PFSK-1 (cell line): ENCODE data around the gene PADI1.

Source experiments
- FOXP2 ChIP-seq: optimal IDR thresholded peaks from 2 replicates; pipeline ENCODE3; 2011; ENCODE audit warnings: borderline replicate concordance, control low read depth, inconsistent platforms; ENCODE audit not compliant: insufficient read depth; ENCODE audit errors: extremely low read length, extremely low read depth
- POLR2AphosphoS5 ChIP-seq: IDR thresholded peaks from 2 replicates; pipeline ENCODE4 v1.6.1; 2012; ENCODE audit warnings: low read depth, mild to moderate bottlenecking, control low read depth, low read length, moderate library complexity
- REST ChIP-seq, 2 experiments: IDR thresholded peaks; 2 replicates each; pipeline versions ENCODE4 v1.6.1 to v1.8.0; 2011 to 2012; ENCODE audit warnings: low read depth in 2 of 2, low read length in 2 of 2, control low read depth in 1 of 2, inconsistent platforms in 1 of 2, mild to moderate bottlenecking in 1 of 2, moderate library complexity in 1 of 2; ENCODE audit not compliant: insufficient read depth in 1 of 2
- SIN3A ChIP-seq: IDR thresholded peaks from 2 replicates; pipeline ENCODE4 v1.6.1; 2012; ENCODE audit warnings: mild to moderate bottlenecking, low read length, moderate library complexity, borderline replicate concordance; ENCODE audit not compliant: insufficient read depth
- TAF1 ChIP-seq: IDR thresholded peaks from 2 replicates; pipeline ENCODE4 v1.6.1; 2012; ENCODE audit warnings: low read length, control low read depth, borderline replicate concordance; ENCODE audit not compliant: insufficient read depth

Gene PADI1

GRCh38 chr1:17251701-17252376 is 46.9 kb downstream of the PADI1 start:
- TF ChIP-seq POLR2AphosphoS5 (no peak), SIN3A (no peak)

- no peak for TF ChIP-seq TAF1
Measured at GRCh38 chr1:17255336-17255735, 50.4 kb downstream of the PADI1 start.

DNA sequence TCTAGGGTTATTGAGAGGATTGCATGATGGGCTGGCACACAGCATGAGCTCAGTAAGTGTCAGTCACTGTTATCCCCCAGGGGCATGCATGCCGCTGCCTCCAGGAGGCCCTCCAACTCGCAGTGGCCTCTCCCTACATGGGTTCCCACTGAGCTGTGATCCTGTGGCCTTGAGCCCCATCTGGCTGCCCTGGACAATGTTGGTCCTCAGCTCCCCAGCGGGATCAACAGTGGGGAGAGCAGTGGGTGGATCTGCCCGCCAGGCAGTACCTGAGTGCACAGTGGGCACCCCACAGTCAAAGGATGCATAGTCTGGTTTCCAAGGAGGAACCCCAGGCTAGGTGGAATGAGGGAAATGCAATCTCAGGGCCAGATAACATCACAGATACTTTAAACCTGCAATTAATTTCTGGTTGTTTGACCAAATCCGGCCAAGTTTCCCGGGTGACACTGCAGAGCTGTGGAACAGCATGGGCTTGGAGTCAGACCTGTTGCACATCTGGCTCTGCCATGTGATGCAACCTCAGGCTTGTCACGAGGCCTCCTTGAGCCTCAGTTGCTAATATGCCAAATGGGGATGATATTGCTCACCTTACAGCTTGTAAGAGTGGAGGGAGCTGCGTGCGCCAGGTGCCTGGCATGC is 53.3 kb downstream of the PADI1 start:
- no peak for TF ChIP-seq TAF1
- TF ChIP-seq REST (IDR thresholded peaks at IDR 0.05; ENCODE audit: insufficient read depth in 1 of 2, low read depth in 2 of 2, low read length in 2 of 2): no peak
- TF ChIP-seq POLR2AphosphoS5: no peak
- no peak for TF ChIP-seq FOXP2

DNA sequence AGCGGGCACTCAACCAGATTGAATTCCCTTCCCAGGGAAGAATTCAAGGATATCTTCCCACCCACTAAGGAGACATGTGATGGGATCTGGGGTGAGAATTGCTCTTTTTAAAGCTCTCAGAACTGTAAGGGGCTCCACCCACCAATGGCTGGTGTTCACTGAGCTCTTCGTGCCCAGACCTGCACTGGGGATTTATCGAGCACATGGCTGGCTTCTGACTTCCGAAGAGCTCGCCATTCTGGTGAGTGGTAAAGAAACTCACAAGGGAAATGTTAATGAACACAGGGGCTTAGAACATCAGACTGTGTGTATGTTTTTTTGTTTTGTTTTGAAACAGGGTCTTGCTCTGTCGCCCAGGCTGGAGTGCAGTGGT is 53.8 kb downstream of the PADI1 start:
- TF ChIP-seq SIN3A (no peak), TAF1 (no peak)

DNA sequence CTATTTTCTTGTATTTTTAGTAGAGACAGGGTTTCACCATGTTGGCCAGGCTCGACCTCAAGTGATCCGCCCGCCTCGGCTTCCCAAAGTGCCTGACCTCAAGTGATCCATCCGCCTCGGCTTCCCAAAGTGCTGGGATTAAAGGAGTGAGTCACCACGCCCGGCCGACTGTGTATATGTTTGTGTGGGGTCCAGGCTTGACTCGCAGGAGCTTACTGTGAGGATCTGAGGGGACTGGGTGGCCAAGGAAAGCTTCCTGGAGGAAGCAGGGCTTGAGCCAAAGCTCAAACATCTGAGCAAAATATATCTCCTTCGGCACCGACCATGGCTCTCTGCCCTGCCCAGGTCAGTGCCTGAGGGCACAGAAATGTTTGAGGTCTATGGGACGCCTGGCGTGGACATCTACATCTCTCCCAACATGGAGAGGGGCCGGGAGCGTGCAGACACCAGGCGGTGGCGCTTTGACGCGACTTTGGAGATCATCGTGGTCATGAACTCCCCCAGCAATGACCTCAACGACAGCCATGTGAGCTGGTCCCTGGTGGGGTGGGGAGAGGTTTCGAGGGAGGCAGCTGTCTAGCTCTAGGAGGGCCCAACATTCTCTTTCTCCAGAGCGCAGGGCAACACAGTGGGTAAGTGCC is 54.4 kb downstream of the PADI1 start:
- TF ChIP-seq FOXP2 (no peak), SIN3A (no peak), REST (IDR thresholded peaks at IDR 0.05; ENCODE audit: insufficient read depth in 1 of 2, low read depth in 2 of 2, low read length in 2 of 2) (no peak), POLR2AphosphoS5 (no peak), TAF1 (no peak)

DNA sequence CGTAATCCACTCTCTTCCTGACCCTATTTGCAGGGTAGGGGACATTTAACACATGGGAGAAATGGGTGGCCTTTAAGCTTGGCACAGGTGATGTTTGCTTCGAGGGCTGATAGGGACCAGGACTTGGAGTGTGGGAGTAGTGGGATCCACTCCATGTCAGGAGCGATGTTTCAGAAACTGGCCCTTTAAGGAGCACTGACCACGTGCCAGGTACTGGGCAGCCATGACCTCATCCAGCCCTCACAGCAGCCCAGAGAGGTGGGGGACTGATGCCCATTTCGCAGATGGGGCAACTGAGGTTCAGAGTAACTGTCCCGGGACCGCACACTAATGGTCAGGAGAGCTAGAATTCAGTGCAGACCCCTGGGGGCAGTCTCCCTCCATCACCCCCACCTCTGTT is 55.3 kb downstream of the PADI1 start:
- TF ChIP-seq FOXP2 (no peak), SIN3A (no peak), POLR2AphosphoS5 (no peak), REST (IDR thresholded peaks at IDR 0.05; ENCODE audit: insufficient read depth in 1 of 2, low read depth in 2 of 2, low read length in 2 of 2) (no peak), TAF1 (no peak)

- no peak for TF ChIP-seq POLR2AphosphoS5
- no peak for TF ChIP-seq SIN3A
- no peak for TF ChIP-seq TAF1
- TF ChIP-seq FOXP2: no peak
- TF ChIP-seq REST (IDR thresholded peaks at IDR 0.05; ENCODE audit: insufficient read depth in 1 of 2, low read depth in 2 of 2, low read length in 2 of 2): no peak
Measured at GRCh38 chr1:17260738-17261137, 55.8 kb downstream of the PADI1 start.
